Endothelial cell of umbilical vein (primary cell): ENCODE measurements around the gene USHBP1. TPM values are rescaled to one million over a fixed set of nuclear protein-coding genes. Genes with fewer than 3 reads are reported as not detected.

ENCODE experiments used
- BruUV-seq: library from RNA; stranded (reverse); fragments of 400-500 nt; replicated peaks from 2 replicates; lab custom pipeline; 2021; lab: Mats Ljungman, UMichigan
- CTCF ChIA-PET: fragments of 300-600, 350-600 bp; sonication (Branson Sonifier 250); formaldehyde crosslinking; loops from one replicate; lab custom pipeline; 2021; ENCODE audit warnings: antibody characterized with exemption, inconsistent platforms; lab: Charles Lee
- POLR2A ChIA-PET: fragments of 300-600, 350-600 bp; sonication (Branson Sonifier 250); formaldehyde crosslinking; loops from one replicate; lab custom pipeline; 2021; ENCODE audit warnings: antibody characterized with exemption, inconsistent platforms; lab: Charles Lee
- DNase-seq: peaks from one replicate; pipeline ENCODE4 v3.0.0-alpha.2; 2011; ENCODE audit warnings: low read depth, low spot score
- FAIRE-seq: peaks from 2 replicates; lab custom pipeline; 2011; peaks lifted over from hg19 to GRCh38; lab: Jason Lieb, UNC
- H2AFZ ChIP-seq: 2 replicates; pipeline ENCODE4 v1.6.0; 2012; ENCODE audit warnings: low read depth, low read length, control low read depth, inconsistent platforms
- H3K27ac ChIP-seq: 2 replicates; pipeline ENCODE4 v1.5.1; 2011; ENCODE audit warnings: low read depth, mild to moderate bottlenecking, control low read depth, low read length, moderate library complexity; ENCODE audit not compliant: insufficient read depth
- H3K27me3 ChIP-seq, 2 experiments: 2 replicates each; pipeline versions ENCODE4 v1.6.0 to v1.6.1; 2011; ENCODE audit warnings: low read length in 2 of 2, mixed read lengths in 1 of 2; ENCODE audit not compliant: control insufficient read depth in 2 of 2, insufficient read depth in 2 of 2
- H3K36me3 ChIP-seq, 2 experiments: 2 replicates in 1 of 2; 3 replicates in 1 of 2; pipeline ENCODE4 v1.5.1; 2011; ENCODE audit warnings: low read length in 2 of 2, mild to moderate bottlenecking in 1 of 2, moderate library complexity in 1 of 2; ENCODE audit not compliant: control insufficient read depth in 2 of 2, insufficient read depth in 2 of 2; ENCODE audit errors: extremely low read depth in 1 of 2
- H3K4me1 ChIP-seq: 3 replicates; pipeline ENCODE4 v1.5.1; 2011; ENCODE audit warnings: mild to moderate bottlenecking, low read length; ENCODE audit not compliant: control insufficient read depth, insufficient read depth; ENCODE audit errors: extremely low read depth
- H3K4me2 ChIP-seq: 2 replicates; pipeline ENCODE4 v1.6.1; 2011; ENCODE audit warnings: low read length, control low read depth, mixed read lengths; ENCODE audit not compliant: insufficient read depth
- H3K4me3 ChIP-seq, 3 experiments: fragments of 200-600 bp in 1 of 3; sonication (generic), shearing (Covaris generic) in 1 of 3; replicated peaks in 1 of 3; 2 replicates each; pipeline ENCODE4 v1.5.1; 2011 to 2016; ENCODE audit warnings: control low read depth in 3 of 3, low read length in 3 of 3, mild to moderate bottlenecking in 2 of 3, inconsistent platforms in 1 of 3, low read depth in 1 of 3, moderate library complexity in 1 of 3; ENCODE audit not compliant: insufficient read depth in 1 of 3
- H3K79me2 ChIP-seq: 2 replicates; pipeline ENCODE4 v1.6.0; 2012; ENCODE audit warnings: low read length, inconsistent platforms; ENCODE audit not compliant: control insufficient read depth, insufficient read depth
- H3K9ac ChIP-seq: replicated peaks from 2 replicates; pipeline ENCODE3; 2011; ENCODE audit warnings: low read length, control low read depth; ENCODE audit not compliant: insufficient read depth; ENCODE audit errors: extremely low read depth
- H3K9me1 ChIP-seq: replicated peaks from 3 replicates; pipeline ENCODE4 v1.6.0; 2011; ENCODE audit warnings: mild to moderate bottlenecking, low read length; ENCODE audit not compliant: control insufficient read depth, insufficient read depth; ENCODE audit errors: extremely low read depth
- H3K9me3 ChIP-seq: replicated peaks from 2 replicates; pipeline ENCODE4 v1.5.1; 2012; ENCODE audit warnings: low read length, inconsistent platforms; ENCODE audit not compliant: control insufficient read depth, insufficient read depth
- H4K20me1 ChIP-seq: replicated peaks from 2 replicates; pipeline ENCODE3; 2011; ENCODE audit warnings: mild to moderate bottlenecking, low read length; ENCODE audit not compliant: control insufficient read depth, insufficient read depth; ENCODE audit errors: extremely low read depth
- EZH2 ChIP-seq: IDR thresholded peaks from 2 replicates; pipeline ENCODE4 v1.6.1; 2012; ENCODE audit warnings: borderline replicate concordance, low read depth, mild to moderate bottlenecking, moderate library complexity, low read length, inconsistent platforms; ENCODE audit not compliant: severe bottlenecking
- FOS ChIP-seq: IDR thresholded peaks from 2 replicates; pipeline ENCODE4 v1.6.1; 2011; ENCODE audit warnings: mild to moderate bottlenecking, low read length, moderate library complexity, borderline replicate concordance; ENCODE audit not compliant: insufficient read depth
- GATA2 ChIP-seq: IDR thresholded peaks from 2 replicates; pipeline ENCODE4 v1.7.0; 2011; ENCODE audit warnings: low read depth, mild to moderate bottlenecking, moderate library complexity, mixed read lengths, low read length; ENCODE audit not compliant: insufficient read length, insufficient read depth
- JUN ChIP-seq: IDR thresholded peaks from 2 replicates; pipeline ENCODE4 v1.6.1; 2011; ENCODE audit warnings: borderline replicate concordance, low read depth; ENCODE audit not compliant: insufficient read length, insufficient read depth
- POLR2A ChIP-seq: IDR thresholded peaks from 2 replicates; pipeline ENCODE4 v1.6.1; 2012; ENCODE audit warnings: low read depth, mild to moderate bottlenecking, control low read depth, low read length
- dilution Hi-C: fragments of 300-500 bp; cut with MboI; formaldehyde crosslinking; loops from one replicate; pipeline ENCODE4 v1.15.0; 2019; ENCODE audit warnings: low sequenced_read_pairs; ENCODE audit not compliant: extremely low pct_ligation_motif_present
- intact Hi-C: fragments of 100-400 bp; cut with micrococcal nuclease; formaldehyde crosslinking; loops from one replicate; pipeline ENCODE4 v1.10.0; 2022
- polyA plus RNA-seq, 4 experiments: library from polyadenylated mRNA; depleted of rRNA in 3 of 4; stranded (reverse) in 3 of 4; unstranded in 1 of 4; fragments of >200 nt; gene quantifications; 2 replicates each; pipeline versions ENCODE4 v1.2.1 to v1.2.3, GENCODE V29; 2011 to 2012; ENCODE audit warnings: missing spikeins in 1 of 4
- total RNA-seq: library from RNA; stranded (reverse); gene quantifications from 2 replicates; pipeline ENCODE4 v1.2.3, GENCODE V29; 2021

Gene USHBP1
- total and polyA plus RNA-seq, 2 donors (not counting 3 experiments of a cell fraction or from before 2014, with no cell fraction given) = 14.8 to 20.4 TPM

DNA sequence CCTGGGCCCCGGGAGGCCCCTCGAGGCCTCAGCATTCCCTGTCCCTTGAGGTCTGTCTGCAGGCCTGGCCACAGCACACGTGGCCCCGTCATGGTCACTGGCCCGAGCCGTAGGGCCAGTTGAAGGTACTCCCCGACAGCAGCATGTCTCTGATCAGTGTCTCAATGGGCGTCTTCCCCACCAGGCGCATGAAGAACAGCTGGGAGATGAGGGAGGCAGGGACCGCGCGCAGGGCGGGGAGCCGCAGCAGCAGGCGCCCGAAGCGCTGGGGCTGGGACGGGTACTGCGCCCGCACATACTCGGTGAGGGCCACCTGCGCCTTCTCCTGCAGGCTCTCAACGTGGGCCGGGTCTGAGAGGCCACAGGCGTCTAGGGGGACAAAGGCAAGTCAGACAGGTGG is 32.3 kb downstream of the USHBP1 start:
- H3K27me3 ChIP-seq = no peaks in the 10 kb centered on the region
- H3K27ac ChIP-seq = no peak overlapping the region
- no peaks in the 10 kb centered on the region for H3K9me1 ChIP-seq
- dilution Hi-C loops = no loop called here
- no peaks in the 10 kb centered on the region for H3K9me3 ChIP-seq
- H3K79me2 ChIP-seq = peaks cover 18% of the 10 kb centered on the region
- H3K36me3 ChIP-seq = peaks cover 0 to 11% of the 10 kb centered on the region in 2 experiments
- H2AFZ ChIP-seq = no peak overlapping the region
- no TSS peak for BruUV-seq
- H4K20me1 ChIP-seq = no peaks in the 10 kb centered on the region
- no peak for TF ChIP-seq GATA2
- no peak for TF ChIP-seq EZH2
- TF ChIP-seq POLR2A = no peak
- no peak for TF ChIP-seq JUN
- TF ChIP-seq FOS = no peak
- no peak overlapping the region for H3K9ac ChIP-seq
- no peak for FAIRE-seq
- intact Hi-C loops = no loop called here
- ChIA-PET CTCF (interaction anchor here (1.2 kb wide), 1 partner anchor 9 kb away, joined by 3 read pairs; no protein-coding TSS in a partner anchor), POLR2A (no interaction called here)
- no peak overlapping the region for H3K4me2 ChIP-seq
- DNase-seq = no peak
- no peak overlapping the region for H3K4me3 ChIP-seq
- peaks cover 11% of the 10 kb centered on the region for H3K4me1 ChIP-seq

DNA sequence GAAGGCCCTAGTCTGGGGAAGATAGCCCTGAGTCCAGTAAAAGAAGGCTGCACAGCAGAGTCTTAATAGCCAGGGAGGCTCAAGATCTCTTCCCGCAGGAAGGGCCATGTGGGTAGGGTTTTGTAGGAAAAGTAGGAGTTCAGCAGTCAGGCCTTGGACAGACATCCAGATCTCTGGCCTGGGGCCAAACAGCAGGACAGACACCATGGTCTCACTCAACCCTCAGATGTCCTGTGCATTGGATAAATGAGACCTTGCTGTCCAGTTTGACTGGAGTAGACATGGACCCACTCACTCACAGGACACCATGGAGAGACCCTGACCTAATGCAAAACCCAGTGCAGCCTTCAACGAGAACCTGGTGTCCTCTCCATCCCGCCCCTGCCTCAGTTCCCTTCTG is 34.7 kb downstream of the USHBP1 start:
- dilution Hi-C loops (no loop called here), intact Hi-C loops (no loop called here)
- no peak overlapping the region for H3K4me3 ChIP-seq
- peaks cover 12% of the 10 kb centered on the region for H3K79me2 ChIP-seq
- no peaks in the 10 kb centered on the region for H4K20me1 ChIP-seq
- no peak overlapping the region for H2AFZ ChIP-seq
- ChIA-PET POLR2A (no interaction called here), CTCF (no interaction called here)
- no TSS peak for BruUV-seq
- H3K27ac ChIP-seq = no peak overlapping the region
- no peak overlapping the region for H3K4me2 ChIP-seq
- H3K9me3 ChIP-seq = no peaks in the 10 kb centered on the region
- peaks cover 0 to 11% of the 10 kb centered on the region in 2 experiments for H3K36me3 ChIP-seq
- no peak for FAIRE-seq
- H3K9ac ChIP-seq = no peak overlapping the region
- DNase-seq = no peak
- TF ChIP-seq JUN (no peak), POLR2A (peak; percentile 41)
- peaks cover 6% of the 10 kb centered on the region for H3K4me1 ChIP-seq
- no peaks in the 10 kb centered on the region for H3K27me3 ChIP-seq
- no peaks in the 10 kb centered on the region for H3K9me1 ChIP-seq
